Pancreas (tissue), 10 donors: ENCODE results near the gene PTPRD. TPM values are rescaled to one million over a fixed set of nuclear protein-coding genes. Genes with fewer than 3 reads are reported as not detected.

ENCODE experiments used
- ATAC-seq, 4 donors: fragments of 200-7000 bp; cut with Tn5 transposase; one replicate each; pipeline versions ENCODE4 v1.8.0 to v1.9.1; 2020; ENCODE audit warnings: mild to moderate bottlenecking in 4 of 4, moderate library complexity in 4 of 4
- DNase-seq, 6 donors: peaks; one replicate each; pipeline ENCODE4 v3.0.0-alpha.2; 2020
- FAIRE-seq: peaks from 2 replicates; lab custom pipeline; 2012; peaks lifted over from hg19 to GRCh38; lab: Jason Lieb, UNC
- H3K27ac ChIP-seq, 4 donors: fragments of 200-600 bp; sonication (generic); 1 replicate in 3 of 4; 2 replicates in 1 of 4; pipeline versions ENCODE4 v1.5.0 to v1.8.0; 2020
- H3K27me3 ChIP-seq, 4 donors: fragments of 200-600 bp; one replicate each; pipeline ENCODE4 v1.8.0; 2021
- H3K36me3 ChIP-seq, 3 donors: fragments of 200-600 bp; sonication (generic) in 1 of 3; one replicate each; pipeline versions ENCODE4 v1.5.0 to v1.8.0; 2020 to 2021
- H3K4me1 ChIP-seq, 3 donors: fragments of 200-600 bp; one replicate each; pipeline ENCODE4 v1.8.0; 2021
- H3K4me3 ChIP-seq, 4 donors: fragments of 200-600 bp; sonication (generic) in 2 of 4; one replicate each; pipeline versions ENCODE4 v1.5.0 to v1.8.0; 2020 to 2021
- H3K9me3 ChIP-seq, 4 donors: fragments of 200-600 bp; one replicate each; pipeline ENCODE4 v1.8.0; 2021
- CTCF ChIP-seq, 4 donors: fragments of 200-600 bp; sonication (generic) in 3 of 4; IDR thresholded peaks; one replicate each; pipeline versions ENCODE4 v1.5.0 to v1.8.0; 2021; ENCODE audit warnings: antibody characterized with exemption in 4 of 4
- WGBS, 2 donors: extraction: QIAGEN DNeasy Blood & Tissue Kit; methylation state at CpG; one replicate each; pipeline ENCODE4 v1.1.7; 2013; 5-methylcytosine and 5-hydroxymethylcytosine counted together
- intact Hi-C, 3 donors: fragments of 100-400 bp; cut with DNase I; formaldehyde crosslinking; loops; one replicate each; pipeline versions ENCODE4 v1.11.1 to v1.14.2; 2022
- polyA plus RNA-seq, 2 donors: library from polyadenylated mRNA; stranded (reverse); fragments of 200-250 nt; gene quantifications; one replicate each; pipeline ENCODE4 v1.2.3, GENCODE V29; 2013
- total RNA-seq, 6 donors: library from RNA; stranded (reverse); fragmentation: NEBNext Ultra II Directional in 4 of 6; extraction: Animal tissue kit (Norgen Biotek cat#: 25700) in 4 of 6; gene quantifications; one replicate each; pipeline versions ENCODE4 v1.2.1 to v1.2.4, GENCODE V29; 2021 to 2023
- donor health status: healthy with polysubstance abuse.
- donor health status: DM: no; HTN: no; CAD: no; lungs with moderate emphysema.
- donor health status: DM: no; HTN: no; CAD: no.
- donor health status: control.
- donor health status: control.
- donor health status: Bipolar disorder and iron deficiency.
- donor health status: DM: yes; HTN: yes; CAD: no.
- donor health status: DM: no; HTN: no; CAD: no.
- donor health status: DM: no; HTN: no; CAD: no.
- donor health status: DM: yes; HTN: yes; CAD: no.

PTPRD gene
- total and polyA plus RNA-seq, 8 donors = 2.1 to 21.7 (median 5.1) TPM

GRCh38 chr9:8745347-8745746 is 1867.5 kb downstream of the PTPRD start:
- Histone ChIP-seq H3K36me3 (no peaks in the 10 kb centered on the region), H3K27ac (peak overlapping the region in 1 of 4 donors; percentile 23), H3K9me3 (no peaks in the 10 kb centered on the region), H3K4me1 (no peaks in the 10 kb centered on the region), H3K4me3 (no peak overlapping the region), H3K27me3 (no peaks in the 10 kb centered on the region)
- no peak for FAIRE-seq
- DNase-seq = no peak
- intact Hi-C loops = no loop called here
- WGBS, 2 donors = 25 to 38% methylated on average over 5 of the region's 5 CpGs
- no peak for TF ChIP-seq CTCF (IDR thresholded peaks at IDR 0.05)
- ATAC-seq = peak in 3 of 4 donors; percentile 16 to 70 (median 66)

- Histone ChIP-seq H3K9me3 (no peaks in the 10 kb centered on the region), H3K27me3 (peaks cover 0 to 3% (median 0%) of the 10 kb centered on the region in 4 donors), H3K4me3 (no peak overlapping the region), H3K36me3 (no peaks in the 10 kb centered on the region), H3K4me1 (no peaks in the 10 kb centered on the region), H3K27ac (no peak overlapping the region)
- no peak for FAIRE-seq
- intact Hi-C loops = no loop called here
- DNase-seq = no peak
- no peak for TF ChIP-seq CTCF (IDR thresholded peaks at IDR 0.05)
- no peak for ATAC-seq
- 25 to 31% methylated on average over 2 of the region's 2 CpGs for WGBS, 2 donors
Observed at GRCh38 chr9:8738945-8739344, 1873.9 kb downstream of the PTPRD start.

GRCh38 chr9:8736805-8737204 is 1876.0 kb downstream of the PTPRD start:
- DNase-seq (no peak), ATAC-seq (no peak), FAIRE-seq (no peak)
- no peak for TF ChIP-seq CTCF (IDR thresholded peaks at IDR 0.05)
- intact Hi-C loops = no loop called here
- H3K4me3 ChIP-seq = no peak overlapping the region
- H3K27me3 ChIP-seq = peaks cover 0 to 3% (median 0%) of the 10 kb centered on the region in 4 donors
- no peaks in the 10 kb centered on the region for H3K4me1 ChIP-seq
- H3K27ac ChIP-seq = no peak overlapping the region
- H3K36me3 ChIP-seq = no peaks in the 10 kb centered on the region
- no peaks in the 10 kb centered on the region for H3K9me3 ChIP-seq
- 39 to 57% methylated on average over 5 of the region's 5 CpGs for WGBS, 2 donors

- TF ChIP-seq CTCF (IDR thresholded peaks at IDR 0.05) = no peak
- peak in 3 of 4 donors; percentile 23 to 54 (median 40) for ATAC-seq
- Histone ChIP-seq H3K36me3 (no peaks in the 10 kb centered on the region), H3K27ac (peak overlapping the region in 1 of 4 donors; percentile 28), H3K9me3 (no peaks in the 10 kb centered on the region), H3K4me3 (no peak overlapping the region), H3K27me3 (no peaks in the 10 kb centered on the region), H3K4me1 (no peaks in the 10 kb centered on the region)
- no peak for DNase-seq
- intact Hi-C loops = no loop called here
- WGBS, 2 donors = 46 to 50% methylated on average over 5 of the region's 5 CpGs
- no peak for FAIRE-seq
Observed at GRCh38 chr9:8734760-8735159, 1878.0 kb downstream of the PTPRD start.

GRCh38 chr9:8733131-8733954 is 1879.5 kb downstream of the PTPRD start:
- no peak for DNase-seq

More at GRCh38 chr9:8733131-8733954, 1879.5 kb downstream of the PTPRD start:
- FAIRE-seq (no peak), ATAC-seq (no peak)
- H3K9me3 ChIP-seq = no peaks in the 10 kb centered on the region
- H3K27me3 ChIP-seq = no peaks in the 10 kb centered on the region
- H3K4me1 ChIP-seq = no peaks in the 10 kb centered on the region
- H3K4me3 ChIP-seq = no peak overlapping the region
- TF ChIP-seq CTCF (IDR thresholded peaks at IDR 0.05) = no peak
- intact Hi-C loops = no loop called here
- no peaks in the 10 kb centered on the region for H3K36me3 ChIP-seq
- H3K27ac ChIP-seq = no peak overlapping the region
- WGBS, 2 donors = 55 to 57% methylated on average over 17 of the region's 17 CpGs
